H9 (cell line): ENCODE data around the gene OR5AS1. TPM values are rescaled to one million over a fixed set of nuclear protein-coding genes. Genes with fewer than 3 reads are reported as not detected.
A peak's percentile ranks its signal among the peaks of the same experiment; 100 is the strongest.
"Not testable (repeated sequence)": the region's sequence is repeated elsewhere in the genome, so short reads cannot be mapped to it uniquely, and the experiment has no call there.

ENCODE experiments used
- DNase-seq: peaks from one replicate; pipeline ENCODE4 v3.0.0-alpha.2; 2017
- H2AFZ ChIP-seq: one replicate; pipeline ENCODE4 v1.6.1; 2013; ENCODE audit warnings: mild to moderate bottlenecking, low read length, control low read depth, moderate library complexity
- H2AK5ac ChIP-seq: 2 replicates; pipeline ENCODE4 v1.6.1; 2013; ENCODE audit warnings: low read length, control low read depth, mixed read lengths; ENCODE audit not compliant: insufficient read length
- H2BK120ac ChIP-seq: one replicate; pipeline ENCODE4 v1.6.1; 2013; ENCODE audit warnings: low read depth, mild to moderate bottlenecking, low read length, control low read depth, inconsistent platforms; ENCODE audit not compliant: poor library complexity, severe bottlenecking
- H2BK12ac ChIP-seq: 2 replicates; pipeline ENCODE4 v1.6.1; 2013; ENCODE audit warnings: low read length, control low read depth, mixed read lengths, low read depth; ENCODE audit not compliant: insufficient read length
- H2BK15ac ChIP-seq: 2 replicates; pipeline ENCODE4 v1.6.1; 2013; ENCODE audit warnings: low read depth, low read length, control low read depth
- H2BK20ac ChIP-seq: one replicate; pipeline ENCODE4 v1.6.1; 2013; ENCODE audit warnings: low read depth, mild to moderate bottlenecking, low read length, control low read depth, inconsistent platforms; ENCODE audit not compliant: poor library complexity, severe bottlenecking
- H2BK5ac ChIP-seq: 2 replicates; pipeline ENCODE4 v1.6.1; 2013; ENCODE audit warnings: low read length, control low read depth, mixed read lengths; ENCODE audit not compliant: insufficient read length
- H3K14ac ChIP-seq: 2 replicates; pipeline ENCODE4 v1.6.1; 2013; ENCODE audit warnings: low read length, control low read depth; ENCODE audit not compliant: insufficient read depth
- H3K18ac ChIP-seq: 2 replicates; pipeline ENCODE4 v1.6.1; 2013; ENCODE audit warnings: low read depth, mild to moderate bottlenecking, mixed read lengths, low read length, control low read depth; ENCODE audit not compliant: insufficient read length
- H3K23ac ChIP-seq: 2 replicates; pipeline ENCODE4 v1.6.1; 2013; ENCODE audit warnings: low read length, control low read depth, mixed read lengths, low read depth; ENCODE audit not compliant: insufficient read length
- H3K23me2 ChIP-seq: 2 replicates; pipeline ENCODE4 v1.6.1; 2013; ENCODE audit warnings: low read depth, mild to moderate bottlenecking, mixed read lengths, low read length, control low read depth; ENCODE audit not compliant: insufficient read length, poor library complexity, severe bottlenecking
- H3K27ac ChIP-seq: 2 replicates; pipeline ENCODE4 v1.5.1; 2013; ENCODE audit warnings: low read length, control low read depth, mixed read lengths, low read depth; ENCODE audit not compliant: insufficient read length
- H3K27me3 ChIP-seq: 2 replicates; pipeline ENCODE4 v1.6.1; 2013; ENCODE audit warnings: low read length, control low read depth, inconsistent platforms; ENCODE audit not compliant: insufficient read depth
- H3K4ac ChIP-seq: 2 replicates; pipeline ENCODE4 v1.6.1; 2013; ENCODE audit warnings: low read depth, mild to moderate bottlenecking, control low read depth, inconsistent platforms, low read length, moderate library complexity
- H3K4me1 ChIP-seq: 2 replicates; pipeline ENCODE4 v1.6.1; 2013; ENCODE audit warnings: low read length, control low read depth, inconsistent platforms; ENCODE audit not compliant: insufficient read depth
- H3K4me2 ChIP-seq: 2 replicates; pipeline ENCODE4 v1.6.1; 2013; ENCODE audit warnings: low read length, control low read depth, mixed read lengths; ENCODE audit not compliant: insufficient read length, insufficient read depth
- H3K56ac ChIP-seq: 2 replicates; pipeline ENCODE4 v1.6.1; 2013; ENCODE audit warnings: low read depth, mild to moderate bottlenecking, mixed read lengths, low read length, control low read depth; ENCODE audit not compliant: insufficient read length
- H3K79me1 ChIP-seq: 2 replicates; pipeline ENCODE4 v1.6.1; 2013; ENCODE audit warnings: low read depth, mild to moderate bottlenecking, moderate library complexity, low read length, control low read depth, inconsistent platforms; ENCODE audit not compliant: insufficient read depth, poor library complexity, severe bottlenecking
- H3K79me2 ChIP-seq: 2 replicates; pipeline ENCODE4 v1.6.1; 2013; ENCODE audit warnings: low read length, control low read depth, inconsistent platforms; ENCODE audit not compliant: insufficient read depth
- H3K9ac ChIP-seq: 2 replicates; pipeline ENCODE4 v1.6.1; 2013; ENCODE audit warnings: low read length, control low read depth, mixed read lengths; ENCODE audit not compliant: insufficient read length; ENCODE audit errors: extremely low read depth
- H3K9me3 ChIP-seq: one replicate; pipeline ENCODE4 v1.6.1; 2013; ENCODE audit warnings: low read depth, low read length, inconsistent platforms; ENCODE audit not compliant: control insufficient read depth
- H3T11ph ChIP-seq: one replicate; pipeline ENCODE4 v1.6.1; 2013; ENCODE audit warnings: mild to moderate bottlenecking, low read length, control low read depth, inconsistent platforms
- H4K20me1 ChIP-seq: one replicate; pipeline ENCODE4 v1.6.1; 2013; ENCODE audit not compliant: control insufficient read depth, insufficient read length, insufficient read depth
- H4K5ac ChIP-seq: 2 replicates; pipeline ENCODE4 v1.6.1; 2013; ENCODE audit warnings: low read depth, mild to moderate bottlenecking, mixed read lengths, low read length, control low read depth; ENCODE audit not compliant: insufficient read length
- H4K8ac ChIP-seq: replicated peaks from 2 replicates; pipeline ENCODE4 v1.6.1; 2013; ENCODE audit warnings: low read length, control low read depth, mixed read lengths, low read depth; ENCODE audit not compliant: insufficient read length
- H4K91ac ChIP-seq: 2 replicates; pipeline ENCODE4 v1.6.1; 2013; ENCODE audit warnings: low read depth, mild to moderate bottlenecking, moderate library complexity, mixed read lengths, low read length, control low read depth; ENCODE audit not compliant: insufficient read length
- H3K27ac Mint-ChIP-seq, 3 experiments: 2 replicates in 2 of 3; 3 replicates in 1 of 3; pipeline ENCODE4 v1.8.0; 2020 to 2021; ENCODE audit warnings: mixed read lengths in 3 of 3, mild to moderate bottlenecking in 1 of 3, moderate library complexity in 1 of 3
- H3K27me3 Mint-ChIP-seq: 2 replicates; pipeline ENCODE4 v1.8.0; 2021; ENCODE audit warnings: low read depth, mild to moderate bottlenecking, moderate library complexity, mixed read lengths
- H3K36me3 Mint-ChIP-seq, 3 experiments: 2 replicates in 2 of 3; 3 replicates in 1 of 3; pipeline ENCODE4 v1.8.0; 2020 to 2021; ENCODE audit warnings: low read depth in 3 of 3, mixed read lengths in 3 of 3; ENCODE audit not compliant: insufficient read depth in 1 of 3
- H3K4me1 Mint-ChIP-seq, 2 experiments: 2 replicates each; pipeline ENCODE4 v1.8.0; 2020; ENCODE audit warnings: mixed read lengths in 2 of 2
- H3K4me3 Mint-ChIP-seq, 2 experiments: 2 replicates in 1 of 2; 3 replicates in 1 of 2; pipeline ENCODE4 v1.8.0; 2020 to 2021; ENCODE audit warnings: mild to moderate bottlenecking in 2 of 2, mixed read lengths in 2 of 2, moderate library complexity in 1 of 2
- H3K9me3 Mint-ChIP-seq, 2 experiments: 2 replicates in 1 of 2; 3 replicates in 1 of 2; pipeline ENCODE4 v1.8.0; 2020; ENCODE audit warnings: mild to moderate bottlenecking in 2 of 2, mixed read lengths in 2 of 2, moderate library complexity in 1 of 2
- WGBS: extraction: QIAGEN DNeasy Blood & Tissue Kit; methylation state at CpG from one replicate; pipeline ENCODE4 v1.1.7; 2013; ENCODE audit warnings: missing lambda C conversion rate, low lambda C conversion rate, mixed read lengths; ENCODE audit not compliant: insufficient read length; ENCODE audit errors: extremely low coverage; 5-methylcytosine and 5-hydroxymethylcytosine counted together
- total RNA-seq: library from RNA; stranded (reverse); gene quantifications from 2 replicates; pipeline ENCODE4 v1.2.1, GENCODE V29; 2021
- TF ChIP-seq, protein P1 (sequence below): fragments of 200-600 bp; sonication (generic); conservative IDR thresholded peaks from 3 replicates; pipeline ENCODE4 v1.8.0; 2021; ENCODE audit warnings: antibody characterized with exemption, mild to moderate bottlenecking

Gene OR5AS1
- total RNA-seq, 1 experiment from 2014 or later, result not detected

DNA sequence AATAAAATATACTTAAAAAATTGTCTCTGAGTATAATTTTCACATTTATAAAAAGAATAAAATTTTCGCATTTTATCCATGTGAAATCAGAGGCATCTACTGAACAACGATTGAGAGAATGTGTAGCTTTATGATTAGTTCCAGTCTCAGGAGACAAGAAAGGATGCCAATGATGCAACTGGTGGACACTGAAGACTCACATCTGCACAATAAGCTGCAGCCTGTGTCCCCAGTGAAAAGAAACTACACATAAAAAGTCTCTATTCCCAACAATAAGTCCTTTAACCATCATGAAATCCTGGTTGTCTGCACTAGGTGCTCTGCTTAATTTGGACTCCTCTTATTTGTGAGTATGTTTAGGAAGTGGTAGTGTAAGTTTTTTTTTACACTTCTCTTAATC is 22.0 kb downstream of the OR5AS1 start:
- WGBS, result no CpG with 5 or more reads among the region's 2 CpGs
- Histone ChIP-seq H3K14ac (no peak overlapping the region), H3K27me3 (no peaks in the 10 kb centered on the region), H3K9ac (no peak overlapping the region), H2BK15ac (no peak overlapping the region), H3K9me3 (no peaks in the 10 kb centered on the region), H4K20me1 (no peaks in the 10 kb centered on the region), H3K4me1 (no peaks in the 10 kb centered on the region), H3K4me2 (no peak overlapping the region), H2BK20ac (no peak overlapping the region), H2AFZ (no peak overlapping the region), H3T11ph (no peak overlapping the region), H3K4ac (no peak overlapping the region), H4K5ac (no peak overlapping the region), H2BK12ac (no peak overlapping the region), H3K56ac (no peak overlapping the region), H3K23me2 (no peaks in the 10 kb centered on the region), H3K79me1 (no peaks in the 10 kb centered on the region), H3K27ac (no peak overlapping the region), H2BK120ac (no peak overlapping the region), H3K79me2 (no peaks in the 10 kb centered on the region), H3K18ac (no peak overlapping the region), H3K23ac (no peak overlapping the region), H4K8ac (no peak overlapping the region), H4K91ac (no peak overlapping the region), H2BK5ac (no peak overlapping the region), H2AK5ac (no peak overlapping the region)
- H3K4me1 Mint-ChIP-seq, result no peaks in the 10 kb centered on the region
- TF ChIP-seq, protein P1, sequence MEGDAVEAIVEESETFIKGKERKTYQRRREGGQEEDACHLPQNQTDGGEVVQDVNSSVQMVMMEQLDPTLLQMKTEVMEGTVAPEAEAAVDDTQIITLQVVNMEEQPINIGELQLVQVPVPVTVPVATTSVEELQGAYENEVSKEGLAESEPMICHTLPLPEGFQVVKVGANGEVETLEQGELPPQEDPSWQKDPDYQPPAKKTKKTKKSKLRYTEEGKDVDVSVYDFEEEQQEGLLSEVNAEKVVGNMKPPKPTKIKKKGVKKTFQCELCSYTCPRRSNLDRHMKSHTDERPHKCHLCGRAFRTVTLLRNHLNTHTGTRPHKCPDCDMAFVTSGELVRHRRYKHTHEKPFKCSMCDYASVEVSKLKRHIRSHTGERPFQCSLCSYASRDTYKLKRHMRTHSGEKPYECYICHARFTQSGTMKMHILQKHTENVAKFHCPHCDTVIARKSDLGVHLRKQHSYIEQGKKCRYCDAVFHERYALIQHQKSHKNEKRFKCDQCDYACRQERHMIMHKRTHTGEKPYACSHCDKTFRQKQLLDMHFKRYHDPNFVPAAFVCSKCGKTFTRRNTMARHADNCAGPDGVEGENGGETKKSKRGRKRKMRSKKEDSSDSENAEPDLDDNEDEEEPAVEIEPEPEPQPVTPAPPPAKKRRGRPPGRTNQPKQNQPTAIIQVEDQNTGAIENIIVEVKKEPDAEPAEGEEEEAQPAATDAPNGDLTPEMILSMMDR, result no peak
- H3K9me3 Mint-ChIP-seq, result peaks cover 0 to 9% of the 10 kb centered on the region in 2 experiments; a peak in 3 of 5 replicates
- no peak overlapping the region for H3K27ac Mint-ChIP-seq
- H3K4me3 Mint-ChIP-seq, result no peak overlapping the region
- no peak for DNase-seq
- H3K36me3 Mint-ChIP-seq, result no peaks in the 10 kb centered on the region; a peak in 1 of 7 replicates
- no peaks in the 10 kb centered on the region for H3K27me3 Mint-ChIP-seq

DNA sequence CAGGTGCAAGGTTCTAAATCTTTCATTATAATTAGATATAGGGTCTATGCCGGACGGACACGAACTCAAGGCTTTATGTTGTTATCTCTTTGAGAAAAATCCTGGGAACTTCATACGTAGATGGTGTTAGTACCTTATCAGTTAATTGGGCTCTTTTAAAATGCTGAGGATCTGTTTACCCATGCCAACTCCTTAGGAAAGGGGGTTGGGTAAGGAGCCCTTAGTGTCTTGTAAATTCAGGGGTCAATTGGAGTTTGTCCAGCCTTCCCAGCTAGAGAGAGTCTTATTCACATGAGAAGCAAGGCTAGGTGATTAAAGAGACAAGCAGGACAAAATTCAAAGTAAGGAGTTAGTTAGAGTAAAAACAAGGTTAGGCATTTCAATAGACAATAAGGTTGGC is 28.9 kb downstream of the OR5AS1 start:
- not testable (repeated sequence) for H3K4ac ChIP-seq, H3K27ac ChIP-seq, H2BK5ac ChIP-seq, H3K23me2 ChIP-seq, H3K56ac ChIP-seq, DNase-seq, H2BK15ac ChIP-seq, H3K9me3 ChIP-seq, H4K5ac ChIP-seq, H3T11ph ChIP-seq, H3K79me1 ChIP-seq, H4K20me1 ChIP-seq, H3K23ac ChIP-seq, H4K91ac ChIP-seq, H2BK12ac ChIP-seq, H2AK5ac ChIP-seq, H3K4me2 ChIP-seq, H3K4me1 ChIP-seq, H3K14ac ChIP-seq, H3K18ac ChIP-seq, H2BK20ac ChIP-seq, H3K36me3 Mint-ChIP-seq, H4K8ac ChIP-seq, H3K9ac ChIP-seq, H3K27me3 Mint-ChIP-seq, H3K27me3 ChIP-seq, H3K79me2 ChIP-seq, H2AFZ ChIP-seq, H2BK120ac ChIP-seq
- peak overlapping the region in 1 of 2 experiments; percentile 8; a peak in 1 of 5 replicates for H3K4me3 Mint-ChIP-seq
- H3K9me3 Mint-ChIP-seq, result peaks cover 12 to 16% of the 10 kb centered on the region in 2 experiments; a peak in 4 of 5 replicates
- H3K4me1 Mint-ChIP-seq, result peaks cover 40 to 50% of the 10 kb centered on the region in 2 experiments
- peak overlapping the region in 2 of 3 experiments; percentile 21 to 82; a peak in 3 of 7 replicates for H3K27ac Mint-ChIP-seq
- no CpG with 5 or more reads among the region's 4 CpGs for WGBS
